Measurements from ENCODE around the gene RASD2. TPM values are rescaled to one million over a fixed set of nuclear protein-coding genes. Genes with fewer than 3 reads are reported as not detected.
A peak's percentile ranks its signal among the peaks of the same experiment; 100 is the strongest.
"Not testable (repeated sequence)": the region's sequence is repeated elsewhere in the genome, so short reads cannot be mapped to it uniquely, and the experiment has no call there.

RASD2 gene
- total RNA-seq: under 1 TPM; 0.20 to 0.64 (median 0.20) TPM
- not detected for total RNA-seq (2013)

- peak within 1 kb of the TSS; percentile 43 for H3K4me3 ChIP-seq (ENCODE audit: low read length)
- H3K4me1 ChIP-seq (ENCODE audit: control insufficient read depth, insufficient read depth, low read length): peaks cover 26% of the 10 kb centered on the region
- no peak for TF ChIP-seq CTCF (IDR thresholded peaks at IDR 0.05)
- ATAC-seq (peak; percentile 49 to 51 (median 50)), DNase-seq (peak in 1 of 2 donors; percentile 66)
- Mint-ChIP-seq H3K36me3 (no peaks in the 10 kb centered on the region), H3K4me1 (peaks cover 7 to 23% of the 10 kb centered on the region in 2 donors), H3K4me3 (peak within 1 kb of the TSS; percentile 72), H3K27ac (peak within 1 kb of the TSS; percentile 13 to 29), H3K9me3 (no peaks in the 10 kb centered on the region), H3K27me3 (ENCODE audit: low read depth in 2 of 2) (peaks cover 14 to 24% of the 10 kb centered on the region in 2 donors)
- 1% methylated on average over 49 of the region's 49 CpGs for WGBS (ENCODE audit: insufficient coverage)
- no peak within 1 kb of the TSS for H3K27ac ChIP-seq (ENCODE audit: low read length)
- intact Hi-C loops (cut with micrococcal nuclease): no loop called here
- H3K9me3 ChIP-seq (ENCODE audit: control insufficient read depth, insufficient read depth, low read length): no peaks in the 10 kb centered on the region
- H3K27me3 ChIP-seq (ENCODE audit: control insufficient read depth, insufficient read depth, low read length): peaks cover 15% of the 10 kb centered on the region
- H3K36me3 ChIP-seq (ENCODE audit: control insufficient read depth, insufficient read depth, low read length): no peaks in the 10 kb centered on the region
Observed at GRCh38 chr22:35540595-35541253, at the start of gene RASD2. Gene RASD2, plus strand, starts transcription at chr22:35540831. Its CDS starts 5,979 bp downstream, at chr22:35546810.

- WGBS (ENCODE audit: insufficient coverage): 92% methylated on average over 16 of the region's 24 CpGs
- H3K4me1 ChIP-seq (ENCODE audit: control insufficient read depth, insufficient read depth, low read length); ATAC-seq; DNase-seq; H3K27me3 ChIP-seq (ENCODE audit: control insufficient read depth, insufficient read depth, low read length); H3K4me3 Mint-ChIP-seq; intact Hi-C loops (cut with micrococcal nuclease); H3K4me3 ChIP-seq (ENCODE audit: low read length); H3K9me3 ChIP-seq (ENCODE audit: control insufficient read depth, insufficient read depth, low read length); H3K27ac Mint-ChIP-seq; H3K9me3 Mint-ChIP-seq; H3K4me1 Mint-ChIP-seq; H3K27ac ChIP-seq (ENCODE audit: low read length); H3K36me3 ChIP-seq (ENCODE audit: control insufficient read depth, insufficient read depth, low read length); H3K36me3 Mint-ChIP-seq: not testable (repeated sequence)
- H3K27me3 Mint-ChIP-seq (ENCODE audit: low read depth in 2 of 2): peaks cover 17 to 23% of the 10 kb centered on the region in 2 donors
Observed at GRCh38 chr22:35491061-35491907, 49.3 kb upstream of the RASD2 start.

GRCh38 chr22:35491908-35492380, 48.7 kb upstream of the RASD2 start:
- Histone ChIP-seq H3K27me3 (ENCODE audit: control insufficient read depth, insufficient read depth, low read length) (peaks cover 2% of the 10 kb centered on the region), H3K4me1 (ENCODE audit: control insufficient read depth, insufficient read depth, low read length) (no peaks in the 10 kb centered on the region), H3K9me3 (ENCODE audit: control insufficient read depth, insufficient read depth, low read length) (no peaks in the 10 kb centered on the region), H3K27ac (ENCODE audit: low read length) (no peak overlapping the region), H3K36me3 (ENCODE audit: control insufficient read depth, insufficient read depth, low read length) (no peaks in the 10 kb centered on the region), H3K4me3 (ENCODE audit: low read length) (no peak overlapping the region)
- TF ChIP-seq CTCF (IDR thresholded peaks at IDR 0.05): no peak
- Mint-ChIP-seq H3K9me3 (no peaks in the 10 kb centered on the region), H3K36me3 (no peaks in the 10 kb centered on the region), H3K27me3 (ENCODE audit: low read depth in 2 of 2) (peaks cover 14 to 23% of the 10 kb centered on the region in 2 donors), H3K4me3 (no peak overlapping the region), H3K4me1 (no peaks in the 10 kb centered on the region), H3K27ac (no peak overlapping the region)
- ATAC-seq: no peak
- 92% methylated on average over 3 of the region's 3 CpGs for WGBS (ENCODE audit: insufficient coverage)
- DNase-seq: no peak
- intact Hi-C loops (cut with micrococcal nuclease): no loop called here

GRCh38 chr22:35493074-35493473, 47.6 kb upstream of the RASD2 start:
- DNase-seq: no peak
- H3K36me3 Mint-ChIP-seq: no peaks in the 10 kb centered on the region
- no peak overlapping the region for H3K27ac ChIP-seq (ENCODE audit: low read length)
- H3K27me3 Mint-ChIP-seq (ENCODE audit: low read depth in 2 of 2): peaks cover 14 to 23% of the 10 kb centered on the region in 2 donors
- no peaks in the 10 kb centered on the region for H3K9me3 ChIP-seq (ENCODE audit: control insufficient read depth, insufficient read depth, low read length)
- no peak overlapping the region for H3K27ac Mint-ChIP-seq
- H3K4me1 ChIP-seq (ENCODE audit: control insufficient read depth, insufficient read depth, low read length): no peaks in the 10 kb centered on the region
- no peaks in the 10 kb centered on the region for H3K9me3 Mint-ChIP-seq
- H3K4me3 Mint-ChIP-seq: no peak overlapping the region
- H3K36me3 ChIP-seq (ENCODE audit: control insufficient read depth, insufficient read depth, low read length): no peaks in the 10 kb centered on the region
- TF ChIP-seq CTCF (IDR thresholded peaks at IDR 0.05): no peak
- H3K4me3 ChIP-seq (ENCODE audit: low read length): no peak overlapping the region
- peaks cover 2% of the 10 kb centered on the region for H3K27me3 ChIP-seq (ENCODE audit: control insufficient read depth, insufficient read depth, low read length)
- intact Hi-C loops (cut with micrococcal nuclease): no loop called here
- H3K4me1 Mint-ChIP-seq: no peaks in the 10 kb centered on the region
- WGBS (ENCODE audit: insufficient coverage): 85% methylated on average over 5 of the region's 5 CpGs
- ATAC-seq: no peak

- not testable (repeated sequence) for H3K4me3 Mint-ChIP-seq
- 89% methylated on average over 14 of the region's 14 CpGs for WGBS (ENCODE audit: insufficient coverage)
Observed at GRCh38 chr22:35495711-35496110, 44.9 kb upstream of the RASD2 start.

More at GRCh38 chr22:35495711-35496110, 44.9 kb upstream of the RASD2 start:
- H3K27me3 ChIP-seq (ENCODE audit: control insufficient read depth, insufficient read depth, low read length); H3K4me3 ChIP-seq (ENCODE audit: low read length); intact Hi-C loops (cut with micrococcal nuclease); ATAC-seq; DNase-seq; H3K27ac ChIP-seq (ENCODE audit: low read length); H3K9me3 Mint-ChIP-seq; H3K27ac Mint-ChIP-seq; H3K9me3 ChIP-seq (ENCODE audit: control insufficient read depth, insufficient read depth, low read length); H3K4me1 ChIP-seq (ENCODE audit: control insufficient read depth, insufficient read depth, low read length); H3K4me1 Mint-ChIP-seq; H3K36me3 Mint-ChIP-seq; H3K36me3 ChIP-seq (ENCODE audit: control insufficient read depth, insufficient read depth, low read length): not testable (repeated sequence)
- peaks cover 10 to 31% of the 10 kb centered on the region in 2 donors for H3K27me3 Mint-ChIP-seq (ENCODE audit: low read depth in 2 of 2)

Data from natural killer cell (primary cell).